ENCODE data around the gene PHF21A.
"Not testable (repeated sequence)": the region's sequence is repeated elsewhere in the genome, so short reads cannot be mapped to it uniquely, and the experiment has no call there.

GRCh38 chr11:46014168-46014567, 107.1 kb downstream of the PHF21A start:
- TF ChIP-seq CTCF, EZH2phosphoT487, EZH2 (IDR thresholded peaks at IDR 0.05): not testable (repeated sequence)

Data from neural progenitor cell (in vitro differentiated cells).